ENCODE data around the gene INPP5D.
"Not testable (repeated sequence)": the region's sequence is repeated elsewhere in the genome, so short reads cannot be mapped to it uniquely, and the experiment has no call there.

INPP5D gene

DNA sequence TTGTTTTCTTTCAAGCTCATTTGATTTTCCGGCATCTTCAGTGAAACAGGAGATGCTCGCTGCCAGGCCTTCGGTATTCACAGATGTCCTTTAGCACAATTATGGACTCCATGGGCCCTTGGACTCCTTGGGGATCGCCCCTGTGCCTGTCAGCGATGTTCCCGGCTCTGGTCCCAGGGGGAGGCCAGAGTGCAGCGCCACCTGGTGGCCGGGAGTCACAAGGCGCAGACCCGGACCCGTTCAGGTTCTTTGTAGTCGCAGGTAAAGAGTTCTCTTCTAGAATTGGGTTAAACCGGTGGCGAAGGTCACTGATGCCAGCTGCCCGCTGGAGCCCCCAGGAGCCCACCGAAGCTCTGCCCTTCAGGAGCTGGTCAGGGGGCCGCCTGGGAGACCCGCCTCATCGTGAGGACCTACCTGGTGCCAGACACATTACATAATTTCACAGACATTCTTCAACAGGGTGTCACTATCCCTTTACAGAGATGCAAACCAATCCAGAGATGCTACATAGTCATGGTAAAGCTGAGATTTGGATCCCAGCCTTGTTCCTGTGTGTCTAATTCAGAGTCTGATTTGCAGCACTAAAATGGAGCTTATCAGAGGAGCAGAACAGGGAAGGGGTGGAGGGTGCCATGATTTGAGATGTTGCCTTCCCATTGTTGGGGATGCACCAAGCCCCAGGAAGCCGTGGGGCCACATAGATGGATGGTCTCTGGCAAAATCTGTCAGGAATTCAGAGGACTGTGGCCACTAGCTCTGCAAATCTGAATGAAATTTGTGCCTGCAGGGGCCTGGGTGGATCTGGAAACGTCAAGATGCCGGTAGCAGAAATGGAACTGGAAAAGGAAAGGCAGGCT lies 6.0 kb upstream of the INPP5D start:
- DNase-seq (ENCODE audit: low read depth, low spot score), result peak; percentile 66

DNA sequence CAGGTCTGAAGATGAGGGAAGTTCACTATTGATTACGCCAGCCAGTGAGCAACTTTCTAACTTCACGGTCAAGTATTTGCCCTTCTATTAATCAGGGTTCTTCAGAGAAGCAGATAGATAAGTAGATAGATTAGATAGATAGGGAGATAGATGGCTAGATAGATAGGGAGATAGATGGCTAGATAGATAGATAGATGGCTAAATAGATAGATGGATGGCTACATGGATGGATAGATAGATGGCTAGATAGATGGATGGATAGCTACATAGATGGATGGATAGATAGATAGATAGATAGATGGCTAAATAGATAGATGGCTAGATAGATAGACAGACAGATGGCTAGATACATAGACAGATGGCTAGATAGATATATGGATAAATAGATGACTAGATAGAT lies 4.8 kb upstream of the INPP5D start:
- DNase-seq (ENCODE audit: low read depth, low spot score), result no peak

GRCh38 chr2:233056961-233057605 lies 3.1 kb upstream of the INPP5D start:
- no peak for DNase-seq (ENCODE audit: low read depth, low spot score)

DNA sequence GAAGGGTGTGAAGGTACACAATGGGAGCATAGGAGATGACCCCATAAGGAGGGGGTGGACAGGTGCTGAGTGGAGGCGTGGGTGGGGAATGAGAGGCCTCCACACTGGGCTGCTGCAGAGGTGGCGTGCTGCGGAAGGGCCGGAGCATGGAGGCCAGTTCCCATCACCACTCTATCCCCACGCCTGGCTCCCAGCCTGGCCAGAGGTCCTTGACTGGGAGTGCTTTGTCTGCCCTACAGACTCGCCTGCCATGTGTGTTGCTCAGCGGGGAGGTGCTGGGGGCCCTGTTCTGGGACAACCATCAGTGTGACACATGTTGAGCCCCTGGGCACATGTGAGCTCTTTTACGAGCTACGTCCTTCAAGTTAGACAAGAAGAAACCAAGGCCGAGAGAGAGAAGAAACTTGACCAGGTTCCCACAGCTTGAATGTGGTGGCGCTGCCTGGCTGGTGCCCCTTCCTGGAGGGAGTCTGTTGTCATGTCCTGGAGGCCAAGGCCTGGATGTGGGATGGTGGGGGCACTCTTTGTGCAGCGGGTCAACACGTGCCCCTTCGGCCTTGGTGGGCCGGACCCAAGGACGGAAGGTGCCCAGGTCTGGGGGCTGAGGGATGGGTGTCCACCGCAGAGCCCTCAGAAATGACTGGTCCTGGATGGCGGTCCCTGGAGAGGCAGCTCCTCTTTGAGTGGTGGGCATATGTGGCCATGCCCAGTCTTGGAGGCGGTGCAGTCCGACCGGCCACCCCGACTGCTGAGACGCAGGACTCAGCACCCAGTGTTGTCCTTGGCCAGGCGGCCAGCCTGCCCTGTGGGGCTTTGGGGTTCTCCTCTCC lies 1.2 kb upstream of the INPP5D start:
- no peak for DNase-seq (ENCODE audit: low read depth, low spot score)

GRCh38 chr2:233059547-233059796 lies 670 bp upstream of the INPP5D start:
- DNase-seq (ENCODE audit: low read depth, low spot score), result no peak

- no peak for DNase-seq (ENCODE audit: low read depth, low spot score)
Observed at GRCh38 chr2:233060501-233060979, 398 bp downstream of the INPP5D start.

DNA sequence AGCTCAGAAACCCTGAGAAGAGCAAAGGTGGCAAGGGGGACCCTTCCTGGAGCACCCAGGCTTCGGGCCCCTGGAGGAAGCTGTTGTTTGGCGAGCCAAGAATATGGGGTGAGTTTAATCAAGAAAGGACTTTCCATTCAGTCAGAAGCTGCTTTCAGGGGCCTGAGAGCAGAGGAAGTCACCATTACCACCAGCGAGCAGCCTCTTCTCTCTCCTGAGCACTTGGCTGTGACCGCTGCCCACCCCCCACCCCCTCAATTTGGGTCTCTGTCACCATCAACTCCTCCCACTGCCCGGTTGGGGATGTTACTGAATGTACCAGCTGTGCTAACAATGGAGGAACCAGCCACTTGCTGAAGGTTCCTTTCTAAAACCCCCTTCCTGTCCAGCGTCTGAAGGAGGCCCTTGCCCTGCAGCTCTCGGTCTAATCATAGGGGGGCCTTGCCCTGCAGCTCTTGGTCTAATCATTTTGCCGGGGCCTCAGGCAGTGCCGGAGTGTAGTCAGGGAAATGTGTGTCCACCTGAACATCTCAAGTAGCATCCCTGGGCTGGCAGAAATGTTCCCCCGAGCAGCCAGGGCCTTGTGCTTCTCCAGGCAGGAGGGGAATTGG lies 943 bp downstream of the INPP5D start:
- no peak for DNase-seq (ENCODE audit: low read depth, low spot score)

- no peak for DNase-seq (ENCODE audit: low read depth, low spot score)
Observed at GRCh38 chr2:233061591-233062450, 1.7 kb downstream of the INPP5D start.

DNA sequence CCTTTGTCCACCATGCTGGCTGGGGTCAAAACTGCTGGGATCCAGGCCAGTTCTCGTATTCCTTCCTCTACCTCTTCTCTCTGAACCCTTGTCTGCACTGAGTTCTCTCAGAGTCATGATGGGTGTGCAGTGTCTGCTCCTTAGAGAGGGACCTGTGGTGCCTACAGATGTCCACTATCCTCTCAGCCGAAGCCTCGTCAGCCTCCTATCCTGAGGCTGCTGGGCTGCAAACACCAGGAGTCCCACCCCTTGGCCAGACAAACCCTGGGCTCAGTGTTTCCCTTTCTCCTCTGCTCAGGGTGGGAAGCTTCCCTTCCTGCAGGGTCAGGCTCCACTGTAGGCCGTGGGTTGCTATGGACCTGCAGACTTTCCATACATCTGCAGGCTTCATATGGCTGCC lies 2.3 kb downstream of the INPP5D start:
- DNase-seq (ENCODE audit: low read depth, low spot score), result no peak

GRCh38 chr2:233062946-233063268 lies 2.8 kb downstream of the INPP5D start:
- no peak for DNase-seq (ENCODE audit: low read depth, low spot score)

GRCh38 chr2:233063269-233063975 lies 3.3 kb downstream of the INPP5D start:
- DNase-seq (ENCODE audit: low read depth, low spot score), result no peak

DNA sequence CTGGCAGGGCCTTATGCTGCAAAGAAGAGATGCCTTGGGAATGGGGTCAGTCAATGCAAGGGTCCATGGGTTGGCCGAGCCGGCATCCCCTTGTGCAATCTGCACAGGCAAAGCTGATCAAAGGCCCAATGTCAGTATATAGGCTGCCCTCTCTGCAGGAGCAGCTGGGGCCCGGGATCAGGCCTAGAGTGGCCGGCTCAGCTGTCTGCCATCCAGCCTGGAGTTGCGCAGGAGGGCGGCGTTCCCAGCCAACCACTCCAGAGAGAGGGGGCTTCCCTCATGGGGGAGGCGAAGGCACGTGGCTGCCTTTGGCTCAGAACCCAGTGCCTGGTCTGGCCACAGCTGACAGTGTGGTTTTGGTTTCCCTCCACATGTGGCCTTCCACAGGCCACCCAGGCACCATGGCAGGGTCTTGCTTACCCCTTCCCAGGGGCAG lies 3.9 kb downstream of the INPP5D start:
- DNase-seq (ENCODE audit: low read depth, low spot score), result no peak

- DNase-seq (ENCODE audit: low read depth, low spot score), result no peak
Observed at GRCh38 chr2:233064530-233065199, 4.5 kb downstream of the INPP5D start.

DNA sequence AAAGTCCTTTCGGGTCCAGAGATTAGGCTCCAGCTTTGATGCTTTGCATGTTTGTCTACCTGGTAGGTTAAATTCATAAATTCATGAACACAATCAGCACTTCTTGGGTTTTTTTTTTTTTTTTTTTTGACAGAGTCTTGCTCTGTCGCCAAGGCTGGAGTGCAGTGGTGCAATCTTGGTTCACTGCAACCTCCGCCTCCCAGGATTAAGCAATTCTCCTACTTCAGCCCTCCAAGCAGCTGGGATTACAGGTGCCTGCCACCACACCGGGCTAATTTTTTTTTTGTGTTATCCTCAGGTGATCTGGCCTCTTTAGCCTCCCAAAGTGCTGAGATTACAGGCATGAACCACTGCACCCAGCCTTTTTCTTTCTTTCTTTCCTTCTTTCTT lies 5.1 kb downstream of the INPP5D start:
- not testable (repeated sequence) for DNase-seq (ENCODE audit: low read depth, low spot score)

DNA sequence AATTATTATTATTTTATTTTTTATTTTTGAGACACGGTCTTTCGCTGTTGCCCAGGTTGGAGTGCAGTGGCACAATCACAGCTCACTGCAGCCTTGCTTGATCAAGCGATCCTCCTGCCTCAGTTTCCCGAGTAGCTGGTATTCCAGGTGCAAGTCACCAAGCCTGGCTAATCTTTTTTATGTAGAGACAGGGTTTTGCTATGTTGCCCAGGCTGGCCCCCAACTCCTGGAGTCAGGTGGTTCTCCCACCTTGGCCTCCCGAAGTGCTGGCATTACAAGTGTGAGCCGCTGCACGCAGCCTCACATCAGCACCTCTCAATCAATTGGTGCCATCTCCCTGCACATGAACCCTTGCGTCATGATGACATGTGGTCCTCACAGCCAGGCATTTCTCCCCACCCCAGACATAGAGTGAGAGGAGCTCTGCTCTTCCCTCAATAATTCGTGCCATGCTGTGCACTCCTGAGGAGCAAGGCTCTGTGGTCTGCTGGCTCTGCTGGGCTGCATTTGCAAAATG lies 5.9 kb downstream of the INPP5D start:
- no peak for DNase-seq (ENCODE audit: low read depth, low spot score)

DNA sequence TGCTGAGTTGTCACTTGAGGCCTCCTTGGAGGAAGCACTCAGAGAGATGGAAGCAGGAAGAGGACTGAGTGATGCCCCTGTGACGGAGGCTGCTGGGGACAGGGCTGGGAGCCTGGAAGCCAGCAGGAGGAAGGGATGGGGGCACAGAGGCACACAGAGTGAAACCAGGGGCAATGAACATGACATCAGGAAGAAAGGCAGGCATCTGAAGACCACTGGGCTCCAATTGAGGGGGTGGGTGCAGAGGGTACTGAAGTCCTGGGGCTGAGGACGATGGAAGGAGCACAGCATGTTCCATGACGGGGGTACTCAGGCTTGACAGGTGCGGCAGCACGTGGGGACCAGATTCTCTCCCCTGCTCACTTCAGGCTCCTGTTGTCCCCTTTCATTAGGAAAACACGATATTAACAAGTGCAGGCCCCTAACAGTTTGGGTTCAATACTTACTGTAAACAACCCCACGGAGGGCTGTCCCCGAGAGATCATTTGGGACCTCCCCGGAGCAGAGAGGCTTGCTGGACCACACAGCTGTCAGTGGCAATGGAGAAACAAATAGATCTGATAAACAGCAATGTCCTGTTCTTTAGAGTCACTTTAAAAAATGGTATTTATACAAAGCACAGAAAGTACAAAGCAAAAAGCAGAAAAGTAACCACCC lies 8.7 kb downstream of the INPP5D start:
- DNase-seq (ENCODE audit: low read depth, low spot score), result no peak

- DNase-seq (ENCODE audit: low read depth, low spot score), result no peak
Observed at GRCh38 chr2:233072838-233073237, 12.7 kb downstream of the INPP5D start.

DNA sequence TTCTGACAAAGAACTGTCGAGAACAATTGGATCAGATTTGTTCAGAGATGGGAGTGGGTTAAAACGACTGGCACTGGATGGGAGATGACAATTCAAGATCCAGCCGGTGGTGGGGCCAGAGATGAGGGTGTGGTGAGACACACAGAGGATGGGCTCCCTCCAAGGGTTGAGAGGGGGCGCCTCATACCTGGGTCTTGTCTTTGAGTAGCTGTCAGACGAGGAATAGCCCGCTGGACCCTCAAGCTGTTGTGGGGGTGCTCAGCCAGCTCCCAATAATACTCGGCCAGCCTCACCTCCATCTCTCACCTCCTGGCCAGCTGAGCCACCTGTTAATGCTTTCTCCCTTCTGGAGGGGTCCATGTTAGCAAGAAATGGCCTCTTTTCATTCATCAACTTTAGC lies 14.0 kb downstream of the INPP5D start:
- no peak for DNase-seq (ENCODE audit: low read depth, low spot score)

Data from astrocyte of the hippocampus (primary cell).